HEK293T (cell line): Measurements from ENCODE around the gene ANKS1B.

Experiments used
- ARNT ChIP-seq: fragments of 450-650 bp; IDR thresholded peaks from 2 replicates; pipeline ENCODE4 v1.6.1; 2017; ENCODE audit warnings: mild to moderate bottlenecking
- BHLHE40 ChIP-seq: fragments of 450-650 bp; IDR thresholded peaks from 2 replicates; pipeline ENCODE4 v1.6.1; 2016; ENCODE audit warnings: mild to moderate bottlenecking, moderate library complexity, borderline replicate concordance
- ELF4 ChIP-seq: fragments of 450-650 bp; IDR thresholded peaks from 2 replicates; pipeline ENCODE4 v1.6.1; 2017; ENCODE audit warnings: antibody characterized with exemption
- FOXA1 ChIP-seq: fragments of 450-650 bp; IDR thresholded peaks from 2 replicates; pipeline ENCODE4 v1.6.1; 2016; ENCODE audit warnings: mild to moderate bottlenecking
- FOXK2 ChIP-seq: fragments of 450-650 bp; IDR thresholded peaks from 2 replicates; pipeline ENCODE4 v1.6.1; 2016; ENCODE audit warnings: mild to moderate bottlenecking
- FOXM1 ChIP-seq: fragments of 450-650 bp; IDR thresholded peaks from 2 replicates; pipeline ENCODE4 v1.6.1; 2017; ENCODE audit warnings: mild to moderate bottlenecking, borderline replicate concordance
- NFRKB ChIP-seq: fragments of 450-650 bp; IDR thresholded peaks from 2 replicates; pipeline ENCODE4 v1.6.1; 2016; ENCODE audit warnings: mild to moderate bottlenecking, moderate library complexity
- SP1 ChIP-seq: fragments of 450-650 bp; IDR thresholded peaks from 2 replicates; pipeline ENCODE4 v1.6.1; 2017
- TARDBP ChIP-seq: fragments of 450-650 bp; IDR thresholded peaks from 2 replicates; pipeline ENCODE4 v1.6.1; 2016
- ZNF384 ChIP-seq: fragments of 450-650 bp; IDR thresholded peaks from 2 replicates; pipeline ENCODE4 v1.6.1; 2016
- TF ChIP-seq, protein P1 (sequence below): fragments of 450-650 bp; IDR thresholded peaks from 2 replicates; pipeline ENCODE4 v1.6.1; 2016

DNA sequence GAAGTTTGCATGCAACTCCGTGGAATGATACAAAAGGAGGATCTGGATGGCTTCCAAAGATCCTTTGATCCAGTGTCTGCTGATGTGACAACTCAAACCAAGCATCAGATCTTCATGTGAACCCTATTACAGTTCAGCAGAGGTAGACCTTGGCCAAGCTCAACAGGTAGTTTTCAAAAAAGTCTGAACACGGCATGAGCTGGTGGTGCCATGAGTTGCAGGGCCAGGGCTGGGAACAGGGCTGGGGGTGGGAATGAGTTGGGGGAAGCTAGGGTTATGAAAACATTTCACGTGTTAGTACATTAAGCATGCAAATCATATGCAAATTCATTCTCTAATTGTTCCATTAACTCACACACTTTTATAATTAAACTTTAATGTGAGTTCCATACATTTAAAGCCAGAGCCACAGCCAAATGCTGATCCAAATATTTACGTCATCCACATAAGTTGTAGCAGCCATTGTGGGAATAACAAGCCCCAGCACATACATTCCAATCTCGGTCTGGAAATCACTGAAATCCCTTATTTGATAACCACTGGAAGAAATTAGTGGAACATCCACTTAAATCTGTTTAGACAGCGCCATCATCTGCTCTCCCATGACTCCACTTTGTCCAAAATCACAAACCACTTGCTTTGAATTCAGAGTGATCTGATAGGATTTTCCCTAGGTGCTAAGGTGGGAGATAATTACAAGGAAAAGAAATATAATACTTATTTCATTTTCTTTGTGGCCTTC, 1181.1 kb downstream of the ANKS1B start:
- no peak for TF ChIP-seq ELF4
- TF ChIP-seq, protein P1, sequence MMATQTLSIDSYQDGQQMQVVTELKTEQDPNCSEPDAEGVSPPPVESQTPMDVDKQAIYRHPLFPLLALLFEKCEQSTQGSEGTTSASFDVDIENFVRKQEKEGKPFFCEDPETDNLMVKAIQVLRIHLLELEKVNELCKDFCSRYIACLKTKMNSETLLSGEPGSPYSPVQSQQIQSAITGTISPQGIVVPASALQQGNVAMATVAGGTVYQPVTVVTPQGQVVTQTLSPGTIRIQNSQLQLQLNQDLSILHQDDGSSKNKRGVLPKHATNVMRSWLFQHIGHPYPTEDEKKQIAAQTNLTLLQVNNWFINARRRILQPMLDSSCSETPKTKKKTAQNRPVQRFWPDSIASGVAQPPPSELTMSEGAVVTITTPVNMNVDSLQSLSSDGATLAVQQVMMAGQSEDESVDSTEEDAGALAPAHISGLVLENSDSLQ, result no peak
- TF ChIP-seq NFRKB, result no peak
- TF ChIP-seq ZNF384, result no peak
- no peak for TF ChIP-seq FOXM1
- TF ChIP-seq FOXA1, result no peak
- TF ChIP-seq ARNT, result no peak
- TF ChIP-seq SP1, result no peak
- no peak for TF ChIP-seq FOXK2
- no peak for TF ChIP-seq TARDBP
- TF ChIP-seq BHLHE40, result no peak
